ENCODE measurements around the gene SBSN.

SBSN gene

GRCh38 chr19:35529241-35530218 lies 1.4 kb upstream of the SBSN start:
- DNase-seq = no peak

- no peak for DNase-seq
Measured at GRCh38 chr19:35525873-35526272, 2.2 kb downstream of the SBSN start.

- DNase-seq = no peak
Measured at GRCh38 chr19:35524181-35524837, 3.8 kb downstream of the SBSN start.

GRCh38 chr19:35522745-35523327 lies 5.3 kb downstream of the SBSN start:
- DNase-seq = no peak

DNA sequence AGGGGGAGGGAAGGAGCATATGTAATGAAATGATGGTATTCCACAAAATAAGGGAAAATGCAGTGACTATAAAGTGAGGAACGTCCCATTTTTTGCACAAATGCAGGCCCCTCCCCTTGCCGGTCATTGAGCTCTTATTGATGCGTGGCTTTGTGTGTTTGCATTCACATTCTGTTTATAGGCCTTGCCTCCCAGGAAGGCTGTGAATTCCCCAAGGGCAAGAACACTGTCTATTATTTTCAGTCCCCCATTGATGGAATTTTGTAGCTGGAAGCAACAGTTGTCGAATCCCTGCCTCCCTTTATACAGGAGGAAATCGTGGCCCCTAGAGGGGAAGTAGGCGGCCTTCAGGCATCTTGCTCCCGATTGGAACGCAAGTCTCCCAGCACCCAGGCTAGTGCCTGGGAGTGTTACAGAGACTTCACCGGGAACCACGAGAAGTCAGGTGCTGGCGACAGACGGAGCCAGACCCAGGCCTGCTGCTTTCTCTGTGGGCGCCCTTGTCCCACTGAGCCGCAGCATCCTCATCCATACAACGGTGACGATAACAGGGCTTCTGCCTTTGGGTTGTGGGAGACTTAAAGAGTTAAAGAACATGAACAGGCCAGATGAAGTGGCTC lies 6.9 kb downstream of the SBSN start:
- no peak for DNase-seq

DNA sequence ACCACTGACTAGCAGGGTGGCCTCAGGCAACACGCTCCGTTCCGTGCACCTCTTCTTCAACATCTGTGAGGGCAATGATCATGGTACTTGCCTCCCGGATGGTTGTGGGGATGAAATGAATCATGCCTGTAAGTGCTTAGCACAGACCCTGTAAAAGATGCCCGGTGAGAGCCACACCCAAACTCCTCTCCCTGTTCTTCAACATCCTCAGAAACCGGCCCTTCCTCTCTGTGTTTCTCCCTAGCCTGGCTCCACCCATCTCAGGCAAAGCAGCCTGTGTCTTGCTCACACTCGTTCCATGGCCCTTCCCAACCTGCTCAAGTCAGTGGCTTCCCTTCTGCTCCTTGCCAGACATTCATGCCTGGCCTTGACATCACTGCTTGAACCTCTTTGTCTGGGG lies 8.8 kb downstream of the SBSN start:
- DNase-seq = no peak

- DNase-seq = no peak
Measured at GRCh38 chr19:35518313-35518712, 9.8 kb downstream of the SBSN start.

GRCh38 chr19:35517342-35517741 lies 10.8 kb downstream of the SBSN start:
- DNase-seq = no peak

GRCh38 chr19:35516310-35516709 lies 11.8 kb downstream of the SBSN start:
- DNase-seq = no peak

GRCh38 chr19:35514282-35514809 lies 13.8 kb downstream of the SBSN start:
- no peak for DNase-seq

DNA sequence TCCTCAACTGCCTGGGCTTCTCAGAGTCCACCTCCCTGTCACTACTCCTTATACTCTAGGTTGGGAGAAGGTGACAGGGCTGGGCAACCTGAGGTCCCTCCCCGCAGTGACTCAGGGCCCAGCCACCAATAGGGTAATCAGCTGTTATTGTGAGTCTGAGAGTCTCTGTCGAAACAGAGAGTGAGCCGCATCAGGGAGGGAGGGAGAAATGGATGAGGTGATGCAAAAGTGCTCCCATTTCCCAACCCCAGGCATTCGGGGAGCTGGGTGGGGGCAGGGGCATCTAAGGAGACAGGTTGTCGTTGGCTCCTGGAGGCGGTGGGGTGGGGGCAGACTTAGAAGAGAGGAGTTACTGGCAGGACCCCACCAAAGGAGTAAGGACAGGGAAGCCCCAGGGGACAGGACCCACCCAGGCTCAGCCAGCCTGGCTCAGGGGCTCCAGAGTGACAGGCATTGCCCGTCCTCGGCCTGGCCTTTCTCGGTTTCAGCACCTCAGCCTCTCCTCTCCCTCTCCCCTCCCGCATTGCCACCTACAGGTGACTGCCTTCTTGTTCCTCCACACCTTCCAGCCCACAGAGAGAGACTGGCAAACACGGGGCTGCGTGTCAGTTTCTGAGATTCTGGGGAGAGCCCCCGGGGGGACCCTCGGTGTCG lies 14.4 kb downstream of the SBSN start, which contains the start of gene DMKN:
Gene DMKN, minus strand, starts transcription at position 22 of the 654 bp plus-strand sequence. CDS start 174 bp downstream, outside the sequence.
- no peak for DNase-seq

- DNase-seq = no peak
Measured at GRCh38 chr19:35512831-35513627, 15.1 kb downstream of the SBSN start.

DNA sequence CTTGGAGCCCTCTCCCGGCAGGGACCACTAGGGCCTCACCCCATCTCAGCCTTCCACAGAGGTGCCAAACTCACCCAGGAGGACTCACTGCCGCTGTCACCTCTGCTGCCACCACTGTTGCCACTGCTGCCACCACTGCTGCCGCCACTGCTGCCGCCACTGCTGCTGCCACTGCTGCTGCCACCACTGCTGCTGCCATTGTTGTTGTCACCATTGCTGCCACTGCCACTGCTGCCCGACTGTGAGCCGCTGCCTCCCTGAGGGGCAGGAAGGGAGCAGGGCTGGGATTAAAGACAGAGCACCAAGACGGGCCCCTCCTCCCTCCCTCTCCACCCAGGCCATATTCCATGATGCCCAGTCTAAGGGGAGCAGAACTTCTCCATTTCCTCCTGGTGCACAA lies 16.8 kb downstream of the SBSN start:
- no peak for DNase-seq

GRCh38 chr19:35510626-35510964 lies 17.5 kb downstream of the SBSN start:
- no peak for DNase-seq

GRCh38 chr19:35509861-35510625 lies 18.1 kb downstream of the SBSN start:
- DNase-seq = peak; percentile 79

- no peak for DNase-seq
Measured at GRCh38 chr19:35509018-35509652, 19.0 kb downstream of the SBSN start.

GRCh38 chr19:35508129-35508528 lies 20.0 kb downstream of the SBSN start:
- DNase-seq = no peak

DNA sequence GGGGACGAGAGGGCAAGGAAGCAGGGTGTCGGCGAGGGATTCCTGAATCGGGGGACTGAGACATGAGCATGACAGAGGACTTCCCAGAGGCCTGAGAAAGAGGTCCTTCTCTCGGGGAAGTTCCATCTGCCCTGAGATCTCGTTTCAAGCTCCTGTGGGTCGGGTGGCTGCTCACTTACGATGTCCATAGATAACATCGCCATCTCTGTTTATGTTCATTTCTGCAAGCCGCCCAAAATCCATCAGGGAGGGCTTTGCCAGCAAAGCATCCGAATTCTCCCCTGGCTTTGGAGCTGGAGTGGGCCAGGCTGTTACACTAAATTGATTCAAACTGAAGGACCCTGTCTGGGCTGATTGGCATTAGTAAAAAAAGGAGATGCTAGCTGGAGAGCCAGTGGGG lies 20.6 kb downstream of the SBSN start:
- DNase-seq = no peak

- DNase-seq = no peak
Measured at GRCh38 chr19:35506011-35506410, 22.1 kb downstream of the SBSN start.

DNA sequence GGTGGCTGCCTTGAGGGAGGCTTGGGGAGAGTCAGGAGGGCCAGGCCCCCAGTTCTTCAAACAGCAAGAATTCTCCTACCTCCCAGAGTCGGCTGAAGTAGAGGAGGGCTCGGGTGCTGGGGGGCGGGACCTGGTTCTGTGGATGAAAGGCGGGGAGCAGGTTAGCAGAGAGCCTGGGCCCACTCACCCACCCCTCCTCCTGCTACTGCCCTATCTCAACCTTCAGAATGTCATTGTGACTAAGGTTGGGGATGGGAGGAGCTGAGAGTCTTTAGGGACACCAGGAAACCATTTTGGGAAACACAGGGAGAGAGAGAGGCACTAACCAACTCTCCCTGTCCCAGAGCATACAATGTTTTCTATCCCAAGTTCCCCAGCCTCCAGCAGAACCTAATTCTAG lies 25.4 kb downstream of the SBSN start:
- DNase-seq = no peak

Measured in activated CD4-positive, CD25-positive, alpha-beta regulatory T cell treated with anti-CD3 and anti-CD28 coated beads, Interleukin-2, amount 50 U/mL, for 72 hours (primary cell).